NCI-H1105 (cell line): ENCODE data around the gene TCEANC2.
"Not testable (repeated sequence)": the region's sequence is repeated elsewhere in the genome, so short reads cannot be mapped to it uniquely, and the experiment has no call there.

ENCODE experiments used
- DNase-seq: peaks from one replicate; lab custom pipeline; 2025; lab: John Stamatoyannopoulos, UW

The TCEANC2 gene

DNA sequence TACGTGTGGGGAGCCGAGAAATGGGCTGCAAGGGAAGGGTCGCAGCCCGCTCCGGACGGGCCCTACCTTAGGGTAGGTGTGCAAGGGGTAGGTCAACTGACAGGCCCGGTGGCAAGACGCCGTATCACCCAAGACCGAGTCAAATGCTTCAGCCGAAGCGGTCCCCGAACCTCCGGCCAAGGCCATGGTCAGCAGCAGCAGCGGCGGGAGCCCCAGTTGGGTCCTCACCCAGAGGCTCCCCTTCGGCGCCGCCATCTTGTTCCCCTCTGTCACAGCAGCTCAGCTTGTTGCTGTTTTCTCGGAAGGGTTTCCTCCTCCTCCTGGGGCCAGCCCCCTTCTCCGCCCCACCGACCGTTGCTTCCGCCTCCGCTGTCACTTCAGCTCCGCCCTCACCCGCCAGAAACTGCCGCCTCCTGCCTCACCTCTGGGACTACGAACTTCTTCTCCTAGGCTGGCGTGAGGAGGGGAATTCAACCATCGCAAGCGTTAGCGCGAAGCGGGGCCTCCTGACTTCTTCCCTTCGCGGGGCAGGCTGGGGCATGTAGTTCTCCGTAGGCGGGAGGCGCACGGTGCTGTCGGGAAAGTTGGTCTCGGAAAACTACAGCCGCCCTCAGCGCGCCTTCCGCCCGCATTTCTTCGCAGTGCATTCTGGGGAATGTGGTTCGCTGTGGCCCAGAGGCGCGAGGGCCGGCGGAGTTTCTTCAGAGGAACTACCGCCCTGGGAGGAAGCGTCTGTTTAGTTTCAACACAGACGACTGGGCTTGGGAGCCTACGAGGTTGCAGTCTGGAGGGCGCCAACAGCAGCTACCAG is at the start of gene TCEANC2, which contains the start of gene TMEM59:
TCEANC2 (plus strand) TSS at position 675 of the 811 bp plus-strand sequence. CDS start 815 bp downstream, outside the sequence.
TMEM59 (minus strand) TSS at position 271 of the 811 bp plus-strand sequence; CDS start at position 255, 16 bp downstream.
- DNase-seq = peak; percentile 97

- DNase-seq = not testable (repeated sequence)
Measured at GRCh38 chr1:54003750-54004480, 49.5 kb upstream of the TCEANC2 start.

- DNase-seq = no peak
Measured at GRCh38 chr1:54004481-54005049, 48.8 kb upstream of the TCEANC2 start.

- DNase-seq = no peak
Measured at GRCh38 chr1:54006508-54006907, 46.9 kb upstream of the TCEANC2 start.

- no peak for DNase-seq
Measured at GRCh38 chr1:54007613-54008012, 45.8 kb upstream of the TCEANC2 start.

- DNase-seq = no peak
Measured at GRCh38 chr1:54008876-54009275, 44.5 kb upstream of the TCEANC2 start.

GRCh38 chr1:54009406-54009805 is 44.0 kb upstream of the TCEANC2 start:
- DNase-seq = no peak

DNA sequence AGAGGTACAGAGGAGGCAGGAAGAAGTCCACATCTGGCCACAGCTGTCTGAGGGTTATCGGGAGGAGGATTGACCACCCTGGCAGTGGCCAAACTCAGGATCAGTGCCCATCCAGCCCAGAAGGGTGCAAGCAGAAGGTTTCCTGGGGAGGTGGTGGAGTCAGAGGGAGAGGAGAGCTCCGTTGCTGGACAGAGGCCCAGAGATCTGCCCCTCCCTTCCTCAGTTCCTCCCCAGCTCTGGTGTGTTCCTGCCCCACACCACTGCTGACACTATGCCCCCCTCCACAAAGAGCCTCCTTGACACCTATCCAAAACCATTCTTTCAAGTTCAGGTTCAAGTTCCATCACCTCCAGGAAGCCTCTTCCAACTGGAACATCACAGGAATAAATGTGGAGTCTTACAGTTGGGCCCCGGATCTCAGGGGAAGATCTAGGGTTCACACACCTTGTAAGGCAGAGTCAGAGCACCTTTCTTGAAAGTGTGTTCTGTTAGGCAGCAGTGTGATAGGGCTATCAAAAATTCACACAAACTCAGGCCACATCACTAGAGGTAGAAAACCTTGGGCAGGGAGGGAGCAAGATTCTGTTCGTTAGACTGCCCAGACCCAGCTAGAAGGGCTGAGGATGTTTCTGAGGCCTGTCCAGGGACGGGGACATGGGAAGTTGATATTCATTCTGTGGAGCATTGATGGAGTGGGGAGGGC is 42.8 kb upstream of the TCEANC2 start:
- DNase-seq = no peak

GRCh38 chr1:54011316-54012007 is 41.9 kb upstream of the TCEANC2 start:
- DNase-seq = no peak

GRCh38 chr1:54012008-54012325 is 41.4 kb upstream of the TCEANC2 start:
- no peak for DNase-seq

DNA sequence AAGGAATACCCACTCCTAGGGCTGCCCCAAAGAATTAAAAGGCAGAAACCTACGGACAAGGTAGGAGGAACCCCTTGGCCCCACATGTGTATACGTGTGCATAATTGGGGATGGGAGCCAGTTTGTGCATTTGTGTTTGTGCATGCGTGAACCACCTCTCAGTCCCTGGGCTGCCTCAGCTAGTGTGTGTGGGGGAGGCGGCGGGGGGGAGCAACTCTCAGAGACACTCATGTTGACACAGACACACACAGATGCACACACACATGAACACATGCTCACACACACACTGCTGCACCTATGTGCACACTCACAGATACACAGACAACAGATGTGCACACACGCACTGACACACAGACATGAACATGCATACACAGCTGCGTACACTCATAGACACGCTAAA is 40.5 kb upstream of the TCEANC2 start:
- no peak for DNase-seq

- DNase-seq = no peak
Measured at GRCh38 chr1:54013393-54014008, 39.9 kb upstream of the TCEANC2 start.

DNA sequence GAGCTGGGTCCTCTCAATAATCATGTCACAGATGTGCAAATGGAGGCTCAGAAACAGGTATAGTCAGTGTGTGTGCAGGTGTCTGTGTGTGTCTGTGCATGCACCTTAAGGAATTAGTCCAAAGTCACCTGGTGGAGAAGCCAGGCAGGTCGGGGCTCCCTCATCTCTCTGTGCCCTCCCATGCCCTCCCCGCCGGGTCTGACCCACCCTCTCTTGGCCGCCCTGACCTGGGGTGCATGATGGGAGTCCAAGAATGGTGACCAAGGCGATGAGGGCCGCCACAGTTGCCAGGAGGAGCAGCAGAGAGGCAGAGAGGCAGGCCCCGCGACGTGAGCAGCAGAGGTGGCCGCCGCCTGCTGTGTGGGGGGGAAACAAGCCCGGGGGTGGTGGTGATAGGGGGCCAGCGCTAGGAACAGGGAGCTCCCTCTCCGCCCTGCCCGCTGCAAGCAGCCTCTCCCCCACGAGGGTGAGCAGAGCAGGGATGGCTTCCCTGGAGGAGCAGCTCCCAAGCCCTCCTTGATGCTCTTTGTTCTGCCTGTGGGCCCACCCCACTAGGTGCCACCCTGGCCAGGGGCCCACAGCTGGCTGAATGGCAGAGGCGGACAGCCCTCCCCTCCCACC is 39.3 kb upstream of the TCEANC2 start:
- no peak for DNase-seq

DNA sequence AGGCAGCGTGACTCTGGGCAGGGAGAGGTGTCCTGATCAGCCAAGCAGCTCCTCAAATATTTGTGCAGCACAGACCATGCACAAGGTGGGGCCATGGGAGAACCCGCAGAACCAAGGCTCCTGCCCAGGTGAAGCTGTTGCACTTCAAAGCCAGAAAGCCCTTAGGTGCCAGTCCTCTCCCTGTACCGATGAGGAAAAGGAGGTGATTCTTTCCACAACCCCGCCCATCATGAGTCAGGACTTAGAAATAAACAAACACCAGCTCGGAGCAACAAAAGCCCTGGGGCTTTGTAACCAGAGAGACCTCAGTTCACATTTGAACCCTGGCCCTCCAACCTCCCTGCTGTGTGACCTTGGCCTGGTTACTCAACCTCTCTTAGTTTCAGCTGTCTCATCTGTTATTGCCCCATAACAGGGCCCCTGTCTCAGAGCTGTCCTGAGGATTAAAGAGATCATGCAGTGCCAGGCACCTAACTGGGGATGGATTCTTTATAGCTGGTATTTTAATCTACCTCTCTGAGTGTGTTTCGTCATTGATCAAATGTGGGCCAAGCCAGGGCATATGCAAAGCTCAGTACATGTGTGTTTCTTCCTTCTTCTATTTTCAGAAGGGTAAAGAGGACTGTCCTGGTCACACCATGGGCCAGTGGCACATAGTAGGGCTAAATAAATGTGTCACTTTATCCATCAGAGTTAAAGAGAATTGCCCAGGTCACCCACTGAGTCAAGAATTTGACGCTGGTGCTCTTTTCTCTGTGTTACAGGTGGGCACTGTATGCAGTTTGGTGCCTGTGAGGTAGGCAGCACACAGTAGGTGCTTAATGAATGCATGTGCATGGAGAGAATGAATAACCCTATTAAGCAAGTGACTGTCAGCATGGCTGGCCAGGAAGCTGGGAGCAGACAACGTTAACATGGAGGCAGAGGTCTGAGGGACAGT is 36.8 kb upstream of the TCEANC2 start:
- no peak for DNase-seq

GRCh38 chr1:54017979-54018378 is 35.4 kb upstream of the TCEANC2 start, which contains the start of gene LDLRAD1:
TSS of gene LDLRAD1 (minus strand) at chr1:54018186. CDS start at chr1:54018112, 74 bp downstream.
- no peak for DNase-seq

DNA sequence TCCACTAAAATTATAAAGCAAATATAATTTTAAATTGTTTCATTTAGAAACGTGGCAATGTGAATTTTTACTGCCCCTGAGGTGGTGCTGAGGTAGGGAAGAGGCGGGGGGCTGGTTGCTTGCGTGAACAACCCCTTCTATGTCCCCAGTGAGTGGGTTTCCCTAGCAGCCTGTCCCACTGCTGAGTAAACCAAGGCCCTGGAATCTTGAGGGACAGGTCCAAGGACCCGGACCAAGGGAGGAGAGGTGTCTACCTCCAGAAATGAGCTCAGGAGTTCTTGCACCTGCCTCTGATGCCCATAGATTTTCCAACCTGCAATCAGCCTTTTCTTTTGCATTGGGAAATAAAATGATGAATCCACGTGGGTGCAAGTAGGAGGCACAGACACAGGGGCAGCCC is 34.8 kb upstream of the TCEANC2 start:
- DNase-seq = no peak

DNA sequence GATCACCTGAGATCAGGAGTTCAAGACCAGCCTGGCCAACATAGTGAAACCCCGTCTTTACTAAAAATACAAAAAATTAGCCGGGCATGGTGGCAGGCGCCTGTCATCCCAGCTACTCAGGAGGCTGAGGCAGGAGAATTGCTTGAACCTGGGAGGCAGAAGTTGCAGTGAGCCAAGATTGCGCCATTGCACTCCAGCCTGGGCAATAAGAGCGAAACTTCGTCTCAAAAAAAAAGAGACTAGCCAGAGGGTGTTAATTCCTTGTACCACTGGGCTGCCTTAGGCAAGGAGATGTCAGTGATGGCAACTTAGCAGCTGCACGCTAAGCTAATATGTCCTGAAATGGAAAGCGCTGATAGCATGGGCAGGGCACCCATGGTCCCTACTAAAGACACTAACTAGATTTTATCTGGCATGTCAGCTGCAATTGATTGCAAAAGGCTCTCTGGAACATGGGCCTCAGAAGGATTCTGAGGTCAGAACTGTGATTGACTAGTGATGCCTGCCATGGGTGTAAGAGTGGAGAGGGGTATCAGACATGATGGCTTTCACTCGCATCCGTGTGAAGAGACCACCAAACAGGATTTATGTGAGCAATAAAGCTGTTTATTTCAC is 33.7 kb upstream of the TCEANC2 start:
- not testable (repeated sequence) for DNase-seq

- DNase-seq = no peak
Measured at GRCh38 chr1:54024358-54024757, 29.1 kb upstream of the TCEANC2 start.

GRCh38 chr1:54024811-54025210 is 28.6 kb upstream of the TCEANC2 start:
- DNase-seq = not testable (repeated sequence)
